ENCODE results near the gene POLD2.

Gene POLD2

GRCh38 chr7:44101303-44101965 lies 21.9 kb downstream of the POLD2 start:
- no peak for FAIRE-seq

DNA sequence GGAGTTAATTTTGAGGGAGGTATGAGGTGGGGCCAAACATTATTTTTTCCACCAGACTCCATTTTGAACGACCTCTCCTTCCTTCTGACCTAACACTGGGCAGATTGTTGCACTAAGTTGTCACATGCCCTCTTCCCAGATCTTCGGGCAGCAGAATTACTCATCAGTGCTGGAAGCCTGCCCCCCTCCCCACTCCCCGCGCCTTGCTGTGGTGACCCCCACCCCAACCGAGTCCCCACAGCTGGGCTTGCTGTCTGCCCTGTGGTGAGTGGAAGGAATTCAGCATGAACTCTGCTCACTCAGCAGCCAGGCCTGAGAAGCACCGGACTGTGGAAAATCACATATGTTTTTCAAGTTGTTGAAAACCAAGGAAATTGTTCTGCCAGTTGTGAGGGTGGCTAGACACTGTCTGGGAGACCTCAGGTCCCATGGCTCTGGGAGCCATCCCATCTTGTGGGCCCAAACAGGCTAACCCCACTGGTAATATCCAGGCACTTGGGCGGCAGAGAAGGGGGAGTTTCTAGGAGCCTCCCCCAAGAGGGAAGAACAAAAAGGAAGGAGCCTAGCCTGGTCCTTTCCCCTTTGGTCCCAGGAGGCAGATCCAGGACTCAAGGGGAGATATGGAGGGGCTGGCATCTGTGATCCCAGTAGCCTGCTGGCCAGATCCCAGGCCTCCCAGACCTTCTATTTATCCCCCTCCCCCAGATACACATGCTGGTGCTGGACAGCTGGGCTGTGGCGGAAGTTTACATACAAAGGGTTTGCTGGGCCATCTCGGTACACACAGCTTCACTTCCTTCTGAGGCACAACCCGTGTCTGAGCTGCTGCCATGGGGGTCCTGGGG lies 22.7 kb downstream of the POLD2 start:
- no peak for FAIRE-seq

DNA sequence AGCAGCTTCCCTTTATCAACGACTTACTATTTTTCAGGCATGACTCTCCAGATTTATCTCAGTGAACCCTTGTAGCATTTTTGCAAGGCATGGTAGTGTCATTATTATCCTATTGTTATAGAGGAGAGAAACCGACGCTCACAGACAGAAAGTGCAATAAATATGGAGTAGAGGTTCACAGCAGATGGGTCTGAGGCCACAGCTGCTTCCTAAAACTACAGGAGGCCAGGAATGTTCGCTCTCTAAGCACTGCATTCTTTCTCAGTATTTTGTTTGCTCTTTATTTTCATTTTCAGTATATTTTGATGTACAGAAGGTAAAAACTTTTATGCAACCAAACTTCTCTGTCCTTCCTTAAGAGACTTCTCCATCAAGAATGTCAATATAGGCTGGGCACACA lies 23.7 kb downstream of the POLD2 start:
- no peak for FAIRE-seq

DNA sequence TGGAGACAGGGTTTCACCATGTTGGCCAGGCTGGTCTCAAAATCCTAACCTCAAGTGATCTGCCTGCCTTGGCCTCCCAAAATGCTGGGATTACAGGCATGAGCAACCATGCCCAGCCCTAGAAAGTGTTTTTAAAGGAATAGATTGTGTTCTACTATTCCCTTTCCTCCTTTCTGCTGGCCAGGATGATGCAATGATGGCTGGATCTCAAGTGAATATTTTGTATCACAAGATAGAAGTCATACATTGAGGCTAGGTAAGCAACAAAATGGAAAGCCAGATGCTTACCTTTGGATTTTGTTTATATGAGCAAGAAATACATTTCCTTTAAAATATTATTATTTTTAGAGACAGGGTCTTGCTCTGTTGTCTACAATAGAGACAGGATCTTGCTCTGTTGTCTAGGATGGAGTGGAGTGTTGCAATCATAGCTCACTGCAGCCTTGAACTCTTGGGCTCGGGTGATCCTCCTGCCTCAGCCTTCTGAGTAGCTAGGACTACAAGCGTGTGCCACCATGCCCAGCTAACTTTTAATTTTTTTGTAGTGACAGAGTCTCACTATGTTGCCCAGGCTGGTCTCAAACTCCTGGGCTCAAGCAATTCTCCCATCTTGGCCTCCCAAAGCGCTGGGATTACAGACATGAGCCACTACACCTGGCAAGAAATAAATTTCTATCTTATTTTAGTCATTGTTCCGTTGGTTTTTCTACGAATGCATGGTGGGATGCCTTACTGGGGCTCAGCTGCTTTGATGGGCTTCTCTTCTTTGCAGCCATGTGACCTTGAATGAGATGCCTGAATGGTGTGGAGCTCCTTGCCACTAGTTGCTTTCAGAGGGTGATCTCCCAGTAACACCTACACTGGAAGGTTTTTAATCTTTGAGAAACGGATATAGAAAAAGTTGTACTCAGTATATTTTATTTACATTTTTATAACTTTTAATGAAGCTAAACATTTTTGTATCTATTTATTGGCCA lies 25.0 kb downstream of the POLD2 start:
- no peak for FAIRE-seq

- FAIRE-seq, result no peak
These were observed 26.1 kb downstream of the POLD2 start for GRCh38 chr7:44097064-44097932.

DNA sequence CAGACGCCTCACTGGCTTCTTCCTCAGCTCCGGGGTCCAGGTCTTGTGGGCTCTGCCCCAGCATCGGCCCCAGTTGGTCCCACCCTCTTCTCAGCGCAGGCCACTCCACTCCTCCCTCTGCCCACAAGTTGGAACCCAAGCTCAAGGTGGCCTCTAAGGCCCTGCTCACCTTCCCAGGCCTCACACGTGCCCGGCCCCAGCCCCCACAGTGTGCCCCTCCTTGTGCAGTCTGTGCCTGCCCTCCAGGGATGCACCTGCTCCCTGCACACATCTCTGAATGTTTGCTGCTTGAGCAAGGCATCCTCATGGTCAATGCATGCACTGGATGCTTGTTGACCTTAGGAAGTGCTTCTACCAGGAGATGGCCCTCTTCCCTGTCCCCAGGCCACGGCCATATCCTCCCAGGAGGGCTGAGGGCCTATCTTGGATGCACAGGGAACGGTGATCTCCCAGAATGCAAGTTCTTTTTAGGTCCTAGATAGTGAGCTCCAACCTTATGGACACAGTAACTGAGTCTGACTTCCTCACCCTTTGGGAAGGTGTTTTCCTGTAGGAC lies 26.9 kb downstream of the POLD2 start:
- FAIRE-seq, result no peak

GRCh38 chr7:44095781-44096180 lies 27.6 kb downstream of the POLD2 start:
- FAIRE-seq, result no peak

DNA sequence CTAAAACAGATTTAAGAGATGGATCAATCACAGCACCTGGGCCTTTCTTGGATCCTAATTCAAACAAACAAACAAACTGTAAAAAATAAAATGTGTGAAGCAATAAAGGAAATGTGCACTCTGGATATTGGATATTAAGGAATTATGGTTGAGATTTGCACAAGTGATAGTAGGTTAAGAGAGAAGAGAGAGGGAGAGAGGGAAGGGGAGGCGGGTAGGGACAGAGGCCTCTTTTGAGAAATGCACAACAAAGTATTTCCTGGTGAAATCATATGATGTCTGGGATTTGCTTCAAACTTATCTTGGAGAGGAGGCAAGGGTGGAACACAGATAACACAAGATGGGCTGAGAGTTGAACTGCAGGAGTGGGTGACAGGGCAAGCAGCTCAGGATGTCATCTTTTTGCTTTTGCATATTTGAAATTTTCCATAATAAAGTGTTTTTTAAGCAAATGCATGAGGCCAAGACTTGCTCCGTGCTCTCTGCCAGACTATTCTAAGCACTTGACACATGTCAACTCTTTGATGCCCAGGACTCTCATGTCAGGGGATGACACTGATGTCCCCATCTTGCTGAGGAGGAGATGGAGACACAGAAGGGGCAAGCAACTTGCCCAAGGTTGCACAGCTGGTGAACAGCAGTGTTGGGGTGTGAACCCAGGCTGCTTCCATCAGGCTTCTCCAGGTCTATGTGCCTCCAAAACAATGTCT lies 28.3 kb downstream of the POLD2 start:
- no peak for FAIRE-seq

DNA sequence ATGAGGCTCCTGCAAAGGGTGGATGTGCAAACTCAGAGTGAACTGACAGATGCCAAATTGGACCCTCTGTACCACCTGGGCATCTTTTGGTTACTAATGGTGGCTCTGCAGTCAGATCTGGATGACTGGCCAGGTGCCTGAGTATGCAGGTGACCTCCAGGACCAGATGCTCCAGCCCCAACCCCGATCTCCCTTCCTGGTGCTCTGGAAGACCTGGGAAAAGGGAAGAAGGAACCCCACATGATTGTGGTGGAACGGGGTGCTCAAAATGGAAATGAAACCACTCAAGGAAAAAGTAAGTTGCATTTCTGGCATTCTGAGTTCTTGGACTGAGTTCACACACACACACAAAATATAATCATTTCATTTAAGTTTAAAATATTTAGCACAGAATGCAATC lies 29.0 kb downstream of the POLD2 start:
- no peak for FAIRE-seq

DNA sequence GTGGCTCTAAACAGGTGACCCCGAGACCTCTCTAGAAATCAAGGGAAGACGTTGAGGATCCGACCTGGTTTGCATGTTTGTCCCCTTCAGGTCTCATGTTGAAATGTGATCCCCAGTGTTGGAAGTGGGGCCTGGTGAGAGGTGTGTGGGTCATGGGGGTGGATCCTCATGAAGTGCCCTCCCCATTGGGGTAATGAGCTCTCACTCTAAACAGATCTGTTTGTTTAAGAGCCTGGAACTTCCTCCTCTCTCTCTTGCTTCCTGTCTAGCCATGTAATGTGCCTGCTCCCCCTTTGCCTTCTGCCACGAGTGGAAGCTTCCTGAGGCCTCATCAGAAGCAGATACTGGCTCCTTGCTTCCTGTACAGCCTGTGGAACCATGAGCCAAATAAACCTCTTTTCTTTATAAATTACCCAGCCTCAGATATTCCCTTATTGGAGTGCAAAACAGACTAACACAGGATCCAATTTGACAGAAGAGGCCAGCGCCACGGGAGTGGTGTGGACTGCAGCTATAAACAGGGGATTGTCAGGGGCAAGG lies 30.2 kb downstream of the POLD2 start:
- no peak for FAIRE-seq

GRCh38 chr7:44087911-44088838 lies 35.2 kb downstream of the POLD2 start:
- FAIRE-seq, result no peak

DNA sequence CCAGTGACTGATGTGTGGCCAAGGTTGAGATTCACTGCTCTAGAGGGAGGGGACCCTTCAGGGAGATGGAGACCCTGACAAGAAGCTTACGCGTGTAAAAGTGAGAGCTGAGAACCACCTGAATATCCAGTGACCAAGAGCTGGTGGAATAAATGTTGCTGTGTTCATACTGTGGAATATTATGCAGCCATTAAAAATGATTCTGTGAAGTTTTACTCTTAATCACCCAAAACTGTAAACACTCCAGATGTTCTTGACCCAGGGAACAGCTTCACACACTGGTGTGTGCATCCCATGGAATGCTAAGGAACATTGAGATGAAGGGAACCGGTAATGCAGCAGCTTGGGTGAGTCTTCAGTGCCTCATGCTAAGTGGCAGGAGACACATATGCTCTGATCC lies 36.7 kb downstream of the POLD2 start:
- FAIRE-seq, result no peak

DNA sequence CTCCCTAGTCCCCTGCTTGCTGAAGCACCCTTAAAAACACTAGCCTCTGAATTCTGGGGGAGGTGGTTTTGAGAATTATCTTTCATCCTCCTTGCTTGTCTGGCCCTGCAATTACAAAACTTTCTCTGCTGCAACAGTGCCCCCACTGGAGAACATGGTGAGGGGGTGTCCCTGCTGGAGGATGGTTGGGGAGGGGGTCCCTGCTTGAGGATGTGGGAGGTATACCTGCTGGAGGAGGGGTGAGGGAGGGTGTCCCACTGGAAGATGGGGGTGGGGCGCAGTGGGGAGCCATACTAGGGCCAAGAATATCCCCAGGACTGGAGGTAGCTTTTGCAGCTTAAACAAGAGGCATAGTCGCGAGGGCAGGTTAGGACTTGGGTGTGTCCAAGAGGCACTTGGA lies 37.8 kb downstream of the POLD2 start:
- no peak for FAIRE-seq

DNA sequence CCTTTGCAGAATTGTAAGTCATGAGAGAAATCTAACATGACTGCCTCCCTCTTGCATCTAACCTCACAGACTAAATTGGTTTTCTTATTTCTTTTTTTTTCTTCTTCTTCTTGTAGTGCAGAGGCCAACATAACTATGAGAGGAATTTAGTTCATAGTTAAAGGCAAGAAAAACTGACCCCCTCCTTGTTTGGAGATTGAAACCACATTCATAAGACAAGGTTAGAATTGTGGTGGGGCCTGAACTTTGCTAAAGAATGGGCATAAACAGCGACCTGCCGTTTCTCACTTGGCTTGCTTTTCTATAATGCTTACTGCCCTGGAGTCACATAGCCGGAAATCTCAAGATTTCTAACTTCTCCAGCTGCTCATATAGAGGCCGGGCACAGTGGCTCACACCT lies 38.6 kb downstream of the POLD2 start:
- no peak for FAIRE-seq

GRCh38 chr7:44083796-44084195 lies 39.6 kb downstream of the POLD2 start:
- FAIRE-seq, result no peak

GRCh38 chr7:44082541-44083207 lies 40.7 kb downstream of the POLD2 start:
- FAIRE-seq, result peak; percentile 75

GRCh38 chr7:44081266-44081748 lies 42.0 kb downstream of the POLD2 start:
- FAIRE-seq, result no peak

- no peak for FAIRE-seq
These were observed 42.6 kb downstream of the POLD2 start for GRCh38 chr7:44080686-44081265.

DNA sequence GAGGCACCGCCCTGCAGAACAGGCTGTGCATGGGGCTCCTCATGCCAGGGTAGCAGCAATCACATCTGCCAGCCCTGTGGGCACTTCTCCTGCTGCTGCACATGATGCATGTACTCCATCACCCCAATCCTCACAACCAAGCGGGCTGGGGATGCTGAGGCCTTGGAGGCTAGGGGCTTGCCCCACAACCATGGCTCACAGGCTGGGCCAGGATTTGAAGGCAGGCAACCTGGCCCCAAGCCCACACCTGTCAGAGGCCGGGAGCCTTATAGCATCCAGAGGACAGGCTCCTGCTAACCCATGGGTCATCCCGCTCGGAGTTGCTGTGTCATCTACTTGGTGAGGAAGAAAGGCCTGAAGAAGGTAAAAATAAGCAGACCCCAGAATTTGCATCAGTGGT lies 43.2 kb downstream of the POLD2 start:
- no peak for FAIRE-seq

Measured in A204.1 (cell line).